ENCODE results near the gene SYT9. TPM values are rescaled to one million over a fixed set of nuclear protein-coding genes. Genes with fewer than 3 reads are reported as not detected.

SYT9 gene
- total and polyA plus RNA-seq, 2 experiments from 2014 or later: not detected

DNA sequence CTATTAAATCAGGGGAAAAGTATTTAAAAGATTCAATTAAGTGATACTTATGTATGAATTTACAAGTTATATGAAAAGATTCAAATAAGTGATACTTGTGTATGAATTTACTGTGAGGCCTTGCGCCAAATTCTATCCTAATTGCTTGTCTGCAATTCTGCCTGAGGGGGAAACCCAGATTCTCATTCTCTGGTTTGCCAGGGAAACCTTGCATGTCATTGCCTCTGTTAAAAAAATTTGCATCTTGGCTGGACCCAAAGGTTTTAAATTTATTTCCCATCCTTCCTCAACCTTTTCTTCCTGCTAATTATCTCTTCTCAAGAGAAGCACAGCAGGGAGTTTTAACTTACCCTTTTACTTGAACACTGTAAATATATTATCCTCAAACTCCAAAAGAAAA, 247.4 kb downstream of the SYT9 start:
- Histone ChIP-seq H3K27me3 (replicated peaks; ENCODE audit: insufficient read depth) (no peaks in the 10 kb centered on the region), H3K4me1 (ENCODE audit: insufficient read depth) (no peaks in the 10 kb centered on the region), H2AFZ (no peak overlapping the region), H3K27ac (no peak overlapping the region), H3K9me3 (ENCODE audit: low read depth) (no peaks in the 10 kb centered on the region), H3K36me3 (ENCODE audit: low read depth) (no peaks in the 10 kb centered on the region), H3K4me3 (no peak overlapping the region), H3K9me2 (ENCODE audit: insufficient read depth) (no peaks in the 10 kb centered on the region), H3F3A (ENCODE audit: insufficient read depth) (no peaks in the 10 kb centered on the region), H4K20me1 (ENCODE audit: insufficient read depth) (no peaks in the 10 kb centered on the region), H3K79me2 (ENCODE audit: insufficient read depth) (no peaks in the 10 kb centered on the region), H3K9ac (no peak overlapping the region), H3K4me2 (ENCODE audit: unreplicated experiment) (no peak overlapping the region)
- no peak for TF ChIP-seq EZH2 (IDR thresholded peaks at IDR 0.05; ENCODE audit: insufficient read depth, poor library complexity, severe bottlenecking)
- TF ChIP-seq EZH2phosphoT487 (IDR thresholded peaks at IDR 0.05; ENCODE audit: insufficient read depth, low read depth): no peak
- no peak for DNase-seq
- in situ Hi-C loops (cut with MboI): no loop called here
- 89 to 97% methylated on average over 1 of the region's 1 CpG for WGBS, 2 experiments (ENCODE audit: low coverage in 1 of 2, low lambda C conversion rate in 2 of 2, missing lambda C conversion rate in 2 of 2)

DNA sequence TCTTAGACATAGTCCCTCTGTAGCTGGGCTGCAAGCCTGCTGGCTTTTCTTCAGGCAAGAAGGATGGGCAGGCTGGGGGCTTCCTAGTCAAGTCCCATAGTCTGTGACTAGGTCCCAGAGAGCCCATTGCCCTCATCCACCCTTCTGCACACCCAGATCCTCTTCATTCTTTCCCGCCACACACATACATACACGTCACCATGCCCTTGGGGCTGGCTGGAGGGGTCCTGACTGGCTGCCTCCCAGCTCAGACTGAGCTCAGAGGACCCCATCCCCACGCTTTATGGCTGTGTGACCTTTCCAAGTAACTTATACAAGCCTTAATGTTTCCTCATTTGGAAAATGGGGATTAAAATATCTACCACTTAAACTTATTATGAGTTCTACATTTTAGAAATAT, 248.5 kb downstream of the SYT9 start:
- no peak overlapping the region for H3K4me3 ChIP-seq
- H2AFZ ChIP-seq: no peak overlapping the region
- H3K36me3 ChIP-seq (ENCODE audit: low read depth): no peaks in the 10 kb centered on the region
- no peak for TF ChIP-seq EZH2 (IDR thresholded peaks at IDR 0.05; ENCODE audit: insufficient read depth, poor library complexity, severe bottlenecking)
- TF ChIP-seq EZH2phosphoT487 (IDR thresholded peaks at IDR 0.05; ENCODE audit: insufficient read depth, low read depth): no peak
- H3K4me1 ChIP-seq (ENCODE audit: insufficient read depth): no peaks in the 10 kb centered on the region
- in situ Hi-C loops (cut with MboI): no loop called here
- no peaks in the 10 kb centered on the region for H3K79me2 ChIP-seq (ENCODE audit: insufficient read depth)
- H3F3A ChIP-seq (ENCODE audit: insufficient read depth): no peaks in the 10 kb centered on the region
- no peaks in the 10 kb centered on the region for H3K27me3 ChIP-seq (replicated peaks; ENCODE audit: insufficient read depth)
- DNase-seq: no peak
- no peak overlapping the region for H3K4me2 ChIP-seq (ENCODE audit: unreplicated experiment)
- no peaks in the 10 kb centered on the region for H4K20me1 ChIP-seq (ENCODE audit: insufficient read depth)
- H3K9ac ChIP-seq: no peak overlapping the region
- H3K9me2 ChIP-seq (ENCODE audit: insufficient read depth): no peaks in the 10 kb centered on the region
- H3K27ac ChIP-seq: no peak overlapping the region
- no peaks in the 10 kb centered on the region for H3K9me3 ChIP-seq (ENCODE audit: low read depth)
- WGBS, 2 experiments (ENCODE audit: low coverage in 1 of 2, low lambda C conversion rate in 2 of 2, missing lambda C conversion rate in 2 of 2): 78 to 79% methylated on average over 3 of the region's 3 CpGs

- no peak overlapping the region for H3K4me2 ChIP-seq (ENCODE audit: unreplicated experiment)
These were observed 249.5 kb downstream of the SYT9 start for GRCh38 chr11:7501251-7501650.

GRCh38 chr11:7501894-7502293, 250.2 kb downstream of the SYT9 start:
- Histone ChIP-seq H3F3A (ENCODE audit: insufficient read depth) (no peaks in the 10 kb centered on the region), H3K27ac (no peak overlapping the region), H3K36me3 (ENCODE audit: low read depth) (no peaks in the 10 kb centered on the region), H3K79me2 (ENCODE audit: insufficient read depth) (no peaks in the 10 kb centered on the region), H3K4me2 (ENCODE audit: unreplicated experiment) (no peak overlapping the region), H3K9ac (no peak overlapping the region), H3K9me2 (ENCODE audit: insufficient read depth) (no peaks in the 10 kb centered on the region), H3K4me1 (ENCODE audit: insufficient read depth) (no peaks in the 10 kb centered on the region), H4K20me1 (ENCODE audit: insufficient read depth) (no peaks in the 10 kb centered on the region), H3K9me3 (ENCODE audit: low read depth) (no peaks in the 10 kb centered on the region), H2AFZ (no peak overlapping the region), H3K27me3 (replicated peaks; ENCODE audit: insufficient read depth) (no peaks in the 10 kb centered on the region), H3K4me3 (no peak overlapping the region)
- WGBS, 2 experiments (ENCODE audit: low coverage in 1 of 2, low lambda C conversion rate in 2 of 2, missing lambda C conversion rate in 2 of 2): 84 to 88% methylated on average over 4 of the region's 4 CpGs
- DNase-seq: no peak
- in situ Hi-C loops (cut with MboI): no loop called here
- TF ChIP-seq EZH2phosphoT487 (IDR thresholded peaks at IDR 0.05; ENCODE audit: insufficient read depth, low read depth) (no peak), EZH2 (IDR thresholded peaks at IDR 0.05; ENCODE audit: insufficient read depth, poor library complexity, severe bottlenecking) (no peak)

More at GRCh38 chr11:7501251-7501650, 249.5 kb downstream of the SYT9 start:
- no peaks in the 10 kb centered on the region for H3F3A ChIP-seq (ENCODE audit: insufficient read depth)
- no peaks in the 10 kb centered on the region for H3K4me1 ChIP-seq (ENCODE audit: insufficient read depth)
- no peak overlapping the region for H3K4me3 ChIP-seq
- no peak overlapping the region for H3K27ac ChIP-seq
- H3K9me2 ChIP-seq (ENCODE audit: insufficient read depth): no peaks in the 10 kb centered on the region
- no peak for TF ChIP-seq EZH2phosphoT487 (IDR thresholded peaks at IDR 0.05; ENCODE audit: insufficient read depth, low read depth)
- TF ChIP-seq EZH2 (IDR thresholded peaks at IDR 0.05; ENCODE audit: insufficient read depth, poor library complexity, severe bottlenecking): no peak
- no peaks in the 10 kb centered on the region for H3K79me2 ChIP-seq (ENCODE audit: insufficient read depth)
- 77 to 90% methylated on average over 3 of the region's 3 CpGs for WGBS, 2 experiments (ENCODE audit: low coverage in 1 of 2, low lambda C conversion rate in 2 of 2, missing lambda C conversion rate in 2 of 2)
- no peak overlapping the region for H2AFZ ChIP-seq
- DNase-seq: no peak
- H3K27me3 ChIP-seq (replicated peaks; ENCODE audit: insufficient read depth): no peaks in the 10 kb centered on the region
- H3K9ac ChIP-seq: no peak overlapping the region
- H3K36me3 ChIP-seq (ENCODE audit: low read depth): no peaks in the 10 kb centered on the region
- in situ Hi-C loops (cut with MboI): no loop called here
- H3K9me3 ChIP-seq (ENCODE audit: low read depth): no peaks in the 10 kb centered on the region
- no peaks in the 10 kb centered on the region for H4K20me1 ChIP-seq (ENCODE audit: insufficient read depth)

GRCh38 chr11:7506243-7506642, 254.5 kb downstream of the SYT9 start:
- H3K27me3 ChIP-seq (replicated peaks; ENCODE audit: insufficient read depth): no peaks in the 10 kb centered on the region
- TF ChIP-seq EZH2 (IDR thresholded peaks at IDR 0.05; ENCODE audit: insufficient read depth, poor library complexity, severe bottlenecking) (no peak), EZH2phosphoT487 (IDR thresholded peaks at IDR 0.05; ENCODE audit: insufficient read depth, low read depth) (no peak)
- H3K36me3 ChIP-seq (ENCODE audit: low read depth): no peaks in the 10 kb centered on the region
- WGBS, 2 experiments (ENCODE audit: low coverage in 1 of 2, low lambda C conversion rate in 2 of 2, missing lambda C conversion rate in 2 of 2): 82 to 88% methylated on average over 3 of the region's 3 CpGs
- no peak overlapping the region for H3K27ac ChIP-seq
- in situ Hi-C loops (cut with MboI): no loop called here
- H3K4me1 ChIP-seq (ENCODE audit: insufficient read depth): no peaks in the 10 kb centered on the region
- no peak for DNase-seq
- H3K4me2 ChIP-seq (ENCODE audit: unreplicated experiment): no peak overlapping the region
- H3K9me3 ChIP-seq (ENCODE audit: low read depth): no peaks in the 10 kb centered on the region
- H2AFZ ChIP-seq: no peak overlapping the region
- H3K4me3 ChIP-seq: no peak overlapping the region
- H3K79me2 ChIP-seq (ENCODE audit: insufficient read depth): no peaks in the 10 kb centered on the region
- no peak overlapping the region for H3K9ac ChIP-seq
- no peaks in the 10 kb centered on the region for H3K9me2 ChIP-seq (ENCODE audit: insufficient read depth)
- no peaks in the 10 kb centered on the region for H4K20me1 ChIP-seq (ENCODE audit: insufficient read depth)
- H3F3A ChIP-seq (ENCODE audit: insufficient read depth): no peaks in the 10 kb centered on the region
